Natural killer cell (primary cell): ENCODE measurements around the gene IQCM. TPM values are rescaled to one million over a fixed set of nuclear protein-coding genes. Genes with fewer than 3 reads are reported as not detected.

Source experiments
- ATAC-seq, 3 donors: fragments of 150-1000 bp in 2 of 3; fragments of 200-7000 bp in 1 of 3; cut with Tn5 transposase; 1 replicate in 1 of 3; 2 replicates in 2 of 3; pipeline ENCODE4 v1.10.0; 2021; ENCODE audit warnings: mild to moderate bottlenecking in 2 of 3, moderate library complexity in 2 of 3
- DNase-seq, 2 donors: peaks; one replicate each; pipeline versions ENCODE4 v3.0.0 to v3.0.0-alpha.2; 2013 to 2021; ENCODE audit warnings: mixed read lengths in 1 of 2
- H3K27ac ChIP-seq: one replicate; pipeline ENCODE4 v1.5.1; 2013; ENCODE audit warnings: mild to moderate bottlenecking, low read length
- H3K27me3 ChIP-seq: one replicate; pipeline ENCODE4 v1.6.1; 2013; ENCODE audit warnings: low read length; ENCODE audit not compliant: control insufficient read depth, insufficient read depth
- H3K36me3 ChIP-seq: one replicate; pipeline ENCODE4 v1.6.1; 2013; ENCODE audit warnings: low read length; ENCODE audit not compliant: control insufficient read depth, insufficient read depth
- H3K4me1 ChIP-seq: one replicate; pipeline ENCODE4 v1.6.1; 2013; ENCODE audit warnings: low read length; ENCODE audit not compliant: control insufficient read depth, insufficient read depth
- H3K4me3 ChIP-seq: one replicate; pipeline ENCODE4 v1.5.1; 2013; ENCODE audit warnings: low read length
- H3K9me3 ChIP-seq: one replicate; pipeline ENCODE4 v1.6.1; 2013; ENCODE audit warnings: low read length; ENCODE audit not compliant: control insufficient read depth, insufficient read depth
- H3K27ac Mint-ChIP-seq, 2 donors: one replicate each; pipeline ENCODE4 v1.8.0; 2022; ENCODE audit warnings: mild to moderate bottlenecking in 2 of 2, mixed read lengths in 2 of 2, moderate library complexity in 1 of 2
- H3K27me3 Mint-ChIP-seq, 2 donors: one replicate each; pipeline ENCODE4 v1.8.0; 2022; ENCODE audit warnings: low read depth in 2 of 2, mixed read lengths in 2 of 2
- H3K36me3 Mint-ChIP-seq: one replicate; pipeline ENCODE4 v1.8.0; 2022; ENCODE audit warnings: mixed read lengths
- H3K4me1 Mint-ChIP-seq, 2 donors: one replicate each; pipeline ENCODE4 v1.8.0; 2022; ENCODE audit warnings: mixed read lengths in 2 of 2
- H3K4me3 Mint-ChIP-seq: one replicate; pipeline ENCODE4 v1.8.0; 2022; ENCODE audit warnings: mild to moderate bottlenecking, moderate library complexity, mixed read lengths
- H3K9me3 Mint-ChIP-seq, 2 donors: one replicate each; pipeline ENCODE4 v1.8.0; 2022; ENCODE audit warnings: mixed read lengths in 2 of 2
- CTCF ChIP-seq: fragments of 200-600 bp; IDR thresholded peaks from one replicate; pipeline ENCODE4 v1.8.0; 2022; ENCODE audit warnings: antibody characterized with exemption
- WGBS: methylation state at CpG from one replicate; pipeline ENCODE4 v1.1.7; 2013; ENCODE audit warnings: missing lambda C conversion rate; ENCODE audit not compliant: insufficient coverage; 5-methylcytosine and 5-hydroxymethylcytosine counted together
- intact Hi-C: fragments of 100-400 bp; cut with micrococcal nuclease; formaldehyde crosslinking; loops from one replicate; pipeline ENCODE4 v1.14.2; 2022
- total RNA-seq, 4 donors: library from RNA; stranded (reverse); fragments of 120-200 nt in 1 of 4; gene quantifications; one replicate each; pipeline versions ENCODE4 v1.2.3 to v1.2.4, GENCODE V29; 2013 to 2022

The IQCM gene
- total RNA-seq, 3 donors from 2014 or later (not counting 1 experiment from before 2014, with no cell fraction given), result not detected

GRCh38 chr4:149699642-149700041 lies 116.0 kb downstream of the IQCM start:
- WGBS, result 82% methylated on average over 2 of the region's 2 CpGs
- H3K27me3 ChIP-seq, result no peaks in the 10 kb centered on the region
- DNase-seq, result no peak
- Mint-ChIP-seq H3K27ac (no peak overlapping the region), H3K4me1 (no peaks in the 10 kb centered on the region), H3K9me3 (peaks cover 17 to 23% of the 10 kb centered on the region in 2 donors), H3K4me3 (no peak overlapping the region), H3K27me3 (no peaks in the 10 kb centered on the region), H3K36me3 (no peaks in the 10 kb centered on the region)
- intact Hi-C loops, result no loop called here
- H3K36me3 ChIP-seq, result no peaks in the 10 kb centered on the region
- H3K27ac ChIP-seq, result no peak overlapping the region
- no peaks in the 10 kb centered on the region for H3K9me3 ChIP-seq
- no peak for TF ChIP-seq CTCF
- no peak overlapping the region for H3K4me3 ChIP-seq
- H3K4me1 ChIP-seq, result no peaks in the 10 kb centered on the region
- no peak for ATAC-seq

GRCh38 chr4:149690726-149691125 lies 124.9 kb downstream of the IQCM start:
- intact Hi-C loops, result no loop called here
- Histone ChIP-seq H3K4me1 (no peaks in the 10 kb centered on the region), H3K27me3 (no peaks in the 10 kb centered on the region), H3K9me3 (no peaks in the 10 kb centered on the region), H3K36me3 (no peaks in the 10 kb centered on the region), H3K4me3 (no peak overlapping the region), H3K27ac (no peak overlapping the region)
- TF ChIP-seq CTCF, result no peak
- WGBS, result 86% methylated on average over 2 of the region's 3 CpGs
- no peak overlapping the region for H3K4me3 Mint-ChIP-seq
- DNase-seq, result no peak
- H3K27ac Mint-ChIP-seq, result no peak overlapping the region
- peaks cover 9% of the 10 kb centered on the region for H3K36me3 Mint-ChIP-seq
- no peaks in the 10 kb centered on the region for H3K4me1 Mint-ChIP-seq
- H3K27me3 Mint-ChIP-seq, result no peaks in the 10 kb centered on the region
- H3K9me3 Mint-ChIP-seq, result peaks cover 16 to 19% of the 10 kb centered on the region in 2 donors
- ATAC-seq, result no peak

GRCh38 chr4:149684516-149684915 lies 131.1 kb downstream of the IQCM start:
- H3K36me3 Mint-ChIP-seq, result peaks cover 9% of the 10 kb centered on the region
- no peak overlapping the region for H3K27ac Mint-ChIP-seq
- H3K4me1 Mint-ChIP-seq, result no peaks in the 10 kb centered on the region
- no peak for ATAC-seq
- H3K27me3 Mint-ChIP-seq, result no peaks in the 10 kb centered on the region
- Histone ChIP-seq H3K4me1 (no peaks in the 10 kb centered on the region), H3K27ac (no peak overlapping the region), H3K36me3 (no peaks in the 10 kb centered on the region), H3K4me3 (no peak overlapping the region), H3K27me3 (no peaks in the 10 kb centered on the region), H3K9me3 (no peaks in the 10 kb centered on the region)
- TF ChIP-seq CTCF, result no peak
- DNase-seq, result no peak
- H3K4me3 Mint-ChIP-seq, result no peak overlapping the region
- WGBS, result 73% methylated on average over 2 of the region's 2 CpGs
- intact Hi-C loops, result no loop called here
- peaks cover 5 to 7% of the 10 kb centered on the region in 2 donors for H3K9me3 Mint-ChIP-seq

DNA sequence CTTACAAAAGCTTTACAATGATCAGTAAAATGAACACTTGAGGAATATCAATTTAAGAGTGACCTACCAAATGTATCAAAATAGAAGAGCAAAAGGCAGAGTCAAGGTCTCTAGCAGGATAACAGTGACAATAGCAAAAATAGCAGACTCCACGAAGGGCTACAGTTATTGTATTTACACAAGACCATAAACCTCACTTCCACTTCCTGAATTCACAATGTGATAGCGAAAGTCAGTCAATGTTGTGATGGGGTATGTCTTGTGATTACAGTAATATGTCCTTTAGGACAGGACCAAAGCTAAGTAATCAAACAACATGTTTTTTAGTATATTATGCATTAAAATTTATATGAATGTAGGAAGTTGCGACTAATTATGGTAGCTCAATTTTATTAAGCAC lies 139.6 kb downstream of the IQCM start:
- H3K27me3 ChIP-seq, result no peaks in the 10 kb centered on the region
- H3K9me3 ChIP-seq, result peaks cover 6% of the 10 kb centered on the region
- Mint-ChIP-seq H3K27ac (no peak overlapping the region), H3K4me1 (no peaks in the 10 kb centered on the region), H3K36me3 (peaks cover 13% of the 10 kb centered on the region), H3K9me3 (peaks cover 26 to 28% of the 10 kb centered on the region in 2 donors), H3K4me3 (no peak overlapping the region), H3K27me3 (no peaks in the 10 kb centered on the region)
- no peak overlapping the region for H3K27ac ChIP-seq
- no CpG with 5 or more reads among the region's 3 CpGs for WGBS
- H3K4me1 ChIP-seq, result no peaks in the 10 kb centered on the region
- DNase-seq (no peak), ATAC-seq (no peak)
- no peak for TF ChIP-seq CTCF
- no peak overlapping the region for H3K4me3 ChIP-seq
- no peaks in the 10 kb centered on the region for H3K36me3 ChIP-seq
- intact Hi-C loops, result no loop called here
